ENCODE measurements around the gene KSR1. TPM values are rescaled to one million over a fixed set of nuclear protein-coding genes. Genes with fewer than 3 reads are reported as not detected.
"Not testable (repeated sequence)": the region's sequence is repeated elsewhere in the genome, so short reads cannot be mapped to it uniquely, and the experiment has no call there.

KSR1 gene
- total RNA-seq, 1 donor from 2014 or later = 40.3 TPM

GRCh38 chr17:27422601-27423000, 33.6 kb upstream of the KSR1 start:
- intact Hi-C loops (cut with DNase I) = no loop called here
- TF ChIP-seq, protein P1, sequence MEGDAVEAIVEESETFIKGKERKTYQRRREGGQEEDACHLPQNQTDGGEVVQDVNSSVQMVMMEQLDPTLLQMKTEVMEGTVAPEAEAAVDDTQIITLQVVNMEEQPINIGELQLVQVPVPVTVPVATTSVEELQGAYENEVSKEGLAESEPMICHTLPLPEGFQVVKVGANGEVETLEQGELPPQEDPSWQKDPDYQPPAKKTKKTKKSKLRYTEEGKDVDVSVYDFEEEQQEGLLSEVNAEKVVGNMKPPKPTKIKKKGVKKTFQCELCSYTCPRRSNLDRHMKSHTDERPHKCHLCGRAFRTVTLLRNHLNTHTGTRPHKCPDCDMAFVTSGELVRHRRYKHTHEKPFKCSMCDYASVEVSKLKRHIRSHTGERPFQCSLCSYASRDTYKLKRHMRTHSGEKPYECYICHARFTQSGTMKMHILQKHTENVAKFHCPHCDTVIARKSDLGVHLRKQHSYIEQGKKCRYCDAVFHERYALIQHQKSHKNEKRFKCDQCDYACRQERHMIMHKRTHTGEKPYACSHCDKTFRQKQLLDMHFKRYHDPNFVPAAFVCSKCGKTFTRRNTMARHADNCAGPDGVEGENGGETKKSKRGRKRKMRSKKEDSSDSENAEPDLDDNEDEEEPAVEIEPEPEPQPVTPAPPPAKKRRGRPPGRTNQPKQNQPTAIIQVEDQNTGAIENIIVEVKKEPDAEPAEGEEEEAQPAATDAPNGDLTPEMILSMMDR (IDR thresholded peaks at IDR 0.05) = no peak
- no peak for TF ChIP-seq POLR2AphosphoS5 (IDR thresholded peaks at IDR 0.05; ENCODE audit: insufficient read depth in 1 of 2, low read depth in 1 of 2)
- no peak for TF ChIP-seq POLR2A (IDR thresholded peaks at IDR 0.05)
- no peaks in the 10 kb centered on the region for H3K27me3 ChIP-seq
- DNase-seq (ENCODE audit: extremely low spot score in 2 of 2) = no peak
- H3K27ac ChIP-seq = no peak overlapping the region
- H3K4me3 ChIP-seq = no peak overlapping the region
- no peaks in the 10 kb centered on the region for H3K36me3 ChIP-seq
- H3K4me1 ChIP-seq = no peaks in the 10 kb centered on the region
- no peaks in the 10 kb centered on the region for H3K9me3 ChIP-seq

GRCh38 chr17:27423651-27424050, 32.6 kb upstream of the KSR1 start:
- Histone ChIP-seq H3K27me3 (no peaks in the 10 kb centered on the region), H3K27ac (no peak overlapping the region), H3K9me3 (no peaks in the 10 kb centered on the region), H3K4me1 (no peaks in the 10 kb centered on the region), H3K36me3 (no peaks in the 10 kb centered on the region), H3K4me3 (no peak overlapping the region)
- no peak for DNase-seq (ENCODE audit: extremely low spot score in 2 of 2)
- intact Hi-C loops (cut with DNase I) = no loop called here
- TF ChIP-seq POLR2AphosphoS5 (IDR thresholded peaks at IDR 0.05; ENCODE audit: insufficient read depth in 1 of 2, low read depth in 1 of 2) (no peak), POLR2A (IDR thresholded peaks at IDR 0.05) (no peak)
- TF ChIP-seq, protein P1 (IDR thresholded peaks at IDR 0.05) = no peak

GRCh38 chr17:27424516-27424915, 31.7 kb upstream of the KSR1 start:
- H3K9me3 ChIP-seq = no peaks in the 10 kb centered on the region
- no peaks in the 10 kb centered on the region for H3K4me1 ChIP-seq
- no peak overlapping the region for H3K27ac ChIP-seq
- intact Hi-C loops (cut with DNase I) = no loop called here
- no peak for DNase-seq (ENCODE audit: extremely low spot score in 2 of 2)
- no peaks in the 10 kb centered on the region for H3K27me3 ChIP-seq
- no peaks in the 10 kb centered on the region for H3K36me3 ChIP-seq
- TF ChIP-seq POLR2AphosphoS5 (IDR thresholded peaks at IDR 0.05; ENCODE audit: insufficient read depth in 1 of 2, low read depth in 1 of 2) = no peak
- TF ChIP-seq, protein P1 (IDR thresholded peaks at IDR 0.05) = no peak
- TF ChIP-seq POLR2A (IDR thresholded peaks at IDR 0.05) = no peak
- no peak overlapping the region for H3K4me3 ChIP-seq

DNA sequence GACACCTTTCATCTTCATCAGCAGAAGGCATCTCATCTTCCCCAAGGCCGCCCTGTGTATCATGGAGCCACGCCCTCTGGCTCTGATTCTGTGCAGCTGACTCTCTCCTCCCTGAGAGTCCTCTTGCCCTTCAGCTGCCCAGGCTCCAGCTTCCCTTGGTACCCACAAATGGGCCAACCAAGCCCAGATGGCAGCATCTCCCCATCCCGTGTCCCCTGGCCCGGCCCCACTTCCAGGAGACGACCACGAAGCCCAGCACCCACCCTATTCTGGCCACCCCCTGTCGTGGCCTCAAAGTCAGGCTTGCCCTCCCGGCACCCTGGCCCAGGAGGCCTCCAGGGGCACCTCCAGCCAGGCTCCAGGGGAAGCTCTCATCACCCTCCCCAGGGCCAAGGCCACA, 31.3 kb upstream of the KSR1 start:
- Histone ChIP-seq H3K9me3 (no peaks in the 10 kb centered on the region), H3K4me1 (no peaks in the 10 kb centered on the region), H3K4me3 (no peak overlapping the region), H3K36me3 (no peaks in the 10 kb centered on the region), H3K27me3 (no peaks in the 10 kb centered on the region), H3K27ac (no peak overlapping the region)
- intact Hi-C loops (cut with DNase I) = no loop called here
- no peak for DNase-seq (ENCODE audit: extremely low spot score in 2 of 2)
- TF ChIP-seq POLR2AphosphoS5 (IDR thresholded peaks at IDR 0.05; ENCODE audit: insufficient read depth in 1 of 2, low read depth in 1 of 2) = no peak
- TF ChIP-seq POLR2A (IDR thresholded peaks at IDR 0.05) = no peak
- TF ChIP-seq, protein P1 (IDR thresholded peaks at IDR 0.05) = no peak

DNA sequence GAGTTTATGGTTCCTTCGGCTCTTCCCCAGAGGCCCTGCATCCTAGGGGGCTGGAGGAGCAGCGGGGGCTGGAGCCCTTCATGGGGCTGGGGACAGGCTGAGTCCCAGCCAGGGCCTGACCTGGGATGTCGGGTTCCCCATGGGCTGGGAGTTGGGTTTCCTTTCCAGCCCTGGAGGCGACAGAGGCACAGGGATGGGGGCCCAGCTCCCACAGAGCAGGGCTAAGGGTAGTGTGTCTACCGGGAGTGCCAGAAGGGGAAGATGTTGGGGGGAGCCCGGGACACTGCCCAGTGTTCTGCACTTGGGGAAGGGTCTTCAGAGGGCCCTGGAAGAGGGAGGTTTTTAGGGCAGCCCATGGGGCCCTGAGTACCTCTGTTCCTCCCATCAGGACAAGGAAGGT, 30.7 kb upstream of the KSR1 start:
- H3K36me3 ChIP-seq; DNase-seq (ENCODE audit: extremely low spot score in 2 of 2); H3K4me1 ChIP-seq; H3K9me3 ChIP-seq; intact Hi-C loops (cut with DNase I); H3K4me3 ChIP-seq; H3K27me3 ChIP-seq; H3K27ac ChIP-seq: not testable (repeated sequence)

GRCh38 chr17:27425991-27426390, 30.3 kb upstream of the KSR1 start:
- H3K9me3 ChIP-seq = no peaks in the 10 kb centered on the region
- H3K27ac ChIP-seq = no peak overlapping the region
- H3K4me3 ChIP-seq = no peak overlapping the region
- intact Hi-C loops (cut with DNase I) = no loop called here
- DNase-seq (ENCODE audit: extremely low spot score in 2 of 2) = no peak
- no peaks in the 10 kb centered on the region for H3K36me3 ChIP-seq
- TF ChIP-seq, protein P1 (IDR thresholded peaks at IDR 0.05) = no peak
- TF ChIP-seq POLR2A (IDR thresholded peaks at IDR 0.05) (no peak), POLR2AphosphoS5 (IDR thresholded peaks at IDR 0.05; ENCODE audit: insufficient read depth in 1 of 2, low read depth in 1 of 2) (no peak)
- no peaks in the 10 kb centered on the region for H3K4me1 ChIP-seq
- no peaks in the 10 kb centered on the region for H3K27me3 ChIP-seq

GRCh38 chr17:27426471-27426870, 29.8 kb upstream of the KSR1 start:
- intact Hi-C loops (cut with DNase I); H3K9me3 ChIP-seq; H3K27ac ChIP-seq; H3K4me3 ChIP-seq; DNase-seq (ENCODE audit: extremely low spot score in 2 of 2); H3K36me3 ChIP-seq; H3K4me1 ChIP-seq; H3K27me3 ChIP-seq: not testable (repeated sequence)

DNA sequence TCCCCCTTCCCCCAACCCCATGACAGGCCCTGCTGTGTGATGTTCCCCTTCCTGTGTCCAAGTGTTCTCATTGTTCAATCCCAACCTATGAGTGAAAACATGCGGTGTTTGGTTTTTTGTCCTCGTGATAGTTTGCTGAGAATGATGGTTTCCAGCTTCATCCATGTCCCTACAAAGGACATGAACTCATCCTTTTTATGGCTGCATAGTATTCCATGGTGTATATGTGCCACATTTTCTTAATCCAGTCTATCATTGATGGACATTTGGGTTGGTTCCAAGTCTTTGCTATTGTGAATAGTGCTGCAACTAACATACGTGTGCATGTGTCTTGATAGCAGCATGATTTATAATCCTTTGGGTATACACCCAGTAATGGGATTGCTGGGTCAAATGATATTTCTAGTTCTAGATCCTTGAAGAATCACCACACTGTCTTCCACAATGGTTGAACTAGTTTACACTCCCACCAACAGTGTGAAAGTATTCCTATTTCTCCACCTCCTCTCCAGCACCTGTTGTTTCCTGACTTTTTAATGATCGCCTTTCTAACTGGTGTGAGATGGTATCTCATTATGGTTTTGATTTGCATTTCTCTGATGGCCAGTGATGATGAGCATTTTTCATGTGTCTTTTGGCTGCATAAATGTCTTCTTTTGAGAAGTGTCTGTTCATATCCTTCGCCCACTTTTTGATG, 28.9 kb upstream of the KSR1 start:
- H3K27ac ChIP-seq; intact Hi-C loops (cut with DNase I): not testable (repeated sequence)

More for the DNA sequence above, 28.9 kb upstream of the KSR1 start:
- not testable (repeated sequence) for H3K36me3 ChIP-seq; DNase-seq (ENCODE audit: extremely low spot score in 2 of 2); H3K27me3 ChIP-seq; H3K9me3 ChIP-seq; H3K4me3 ChIP-seq; H3K4me1 ChIP-seq

Data from vagina (tissue), 2 donors.